ENCODE data around the gene RTTN. TPM values are rescaled to one million over a fixed set of nuclear protein-coding genes. Genes with fewer than 3 reads are reported as not detected.

The RTTN gene
- total and polyA plus RNA-seq, 2 of the 13 experiments (the other 11 are each of a cell fraction or from before 2014, with no cell fraction given) = 5.4 to 18.7 TPM

GRCh38 chr18:70190529-70190928, 15.0 kb downstream of the RTTN start (continued):
- TF ChIP-seq HNF1B (CRISPR knock-in tag; IDR thresholded peaks at IDR 0.05) (no peak), ZBTB1 (CRISPR knock-in tag; IDR thresholded peaks at IDR 0.05; ENCODE audit: borderline replicate concordance) (no peak), SNAI1 (CRISPR knock-in tag; IDR thresholded peaks at IDR 0.05; ENCODE audit: borderline replicate concordance) (no peak), NR2F2 (IDR thresholded peaks at IDR 0.05; ENCODE audit: borderline replicate concordance, low read depth) (no peak), SUZ12 (IDR thresholded peaks at IDR 0.05; ENCODE audit: low read depth, low read length) (no peak)

- ChIA-PET CTCF (ENCODE audit: low intra/inter-chr PET ratio, low total read pairs) (no interaction called here), POLR2A (no interaction called here)
- no peak overlapping the region for H3K4me2 ChIP-seq (ENCODE audit: low read depth, low read length)
- no peak overlapping the region for H3K9ac ChIP-seq (ENCODE audit: insufficient read depth, low read depth, low read length)
- no peaks in the 10 kb centered on the region for H4K20me1 ChIP-seq (ENCODE audit: insufficient read depth, low read length)
- H3K4me3 ChIP-seq (replicated peaks in 1 of 3; ENCODE audit: insufficient read depth in 1 of 3, low read depth in 2 of 3, low read length in 3 of 3) = no peak overlapping the region
- H3K27me3 ChIP-seq (ENCODE audit: control insufficient read depth in 1 of 2, insufficient read depth in 2 of 2, low read length in 2 of 2) = no peaks in the 10 kb centered on the region
- H3K27ac ChIP-seq (ENCODE audit: extremely low read length, insufficient read depth, low read length) = no peak overlapping the region
- H2AFZ ChIP-seq (ENCODE audit: low read length) = no peak overlapping the region
- in situ Hi-C loops (cut with HindIII; ENCODE audit: extremely low pct_ligation_motif_present, low pct_unique_long_range_greater_than_20kb) (no loop called here), intact Hi-C loops (cut with micrococcal nuclease; ENCODE audit: unreplicated experiment) (no loop called here)
- TF ChIP-seq MED1 (CRISPR knock-in tag; IDR thresholded peaks at IDR 0.05) (no peak), ZNF230 (CRISPR knock-in tag; IDR thresholded peaks at IDR 0.05) (no peak), ZNF205 (CRISPR knock-in tag; IDR thresholded peaks at IDR 0.05) (no peak), FOXC1 (CRISPR knock-in tag; IDR thresholded peaks at IDR 0.05; ENCODE audit: borderline replicate concordance) (no peak), ZNF326 (CRISPR knock-in tag; IDR thresholded peaks at IDR 0.05; ENCODE audit: borderline replicate concordance) (no peak), ZNF589 (CRISPR knock-in tag; conservative IDR thresholded peaks at IDR 0.05) (no peak), ZNF770 (CRISPR knock-in tag; IDR thresholded peaks at IDR 0.05) (no peak), ZNF431 (CRISPR knock-in tag; IDR thresholded peaks at IDR 0.05; ENCODE audit: borderline replicate concordance, low read depth) (no peak), DMAP1 (CRISPR knock-in tag; IDR thresholded peaks at IDR 0.05) (no peak), SP1 (IDR thresholded peaks at IDR 0.05) (no peak), SP1 (CRISPR knock-in tag; IDR thresholded peaks at IDR 0.05) (no peak), FOXK1 (CRISPR knock-in tag; IDR thresholded peaks at IDR 0.05; ENCODE audit: borderline replicate concordance, low read depth) (no peak), BRCA1 (CRISPR knock-in tag; IDR thresholded peaks at IDR 0.05) (no peak), ZSCAN21 (CRISPR knock-in tag; IDR thresholded peaks at IDR 0.05; ENCODE audit: borderline replicate concordance) (no peak), ZNF556 (CRISPR knock-in tag; IDR thresholded peaks at IDR 0.05; ENCODE audit: borderline replicate concordance) (no peak), ZNF816 (CRISPR knock-in tag; IDR thresholded peaks at IDR 0.05; ENCODE audit: borderline replicate concordance) (no peak), CHD4 (IDR thresholded peaks at IDR 0.05; ENCODE audit: borderline replicate concordance, low read length) (no peak), ATAD3A (CRISPR knock-in tag; IDR thresholded peaks at IDR 0.05) (no peak)
- ATAC-seq (no peak), DNase-seq (ENCODE audit: low spot score) (no peak), FAIRE-seq (no peak)
- peaks cover 2 to 49% of the 10 kb centered on the region in 2 experiments; a peak in 4 of 5 replicates for H3K36me3 ChIP-seq (replicated peaks in 1 of 2; ENCODE audit: control insufficient read depth in 1 of 2, insufficient read depth in 2 of 2, low read length in 2 of 2)
- no peaks in the 10 kb centered on the region for H3K9me3 ChIP-seq (ENCODE audit: low read length)
- no peaks in the 10 kb centered on the region for H3K4me1 ChIP-seq (ENCODE audit: insufficient read depth, low read length)
- H3K79me2 ChIP-seq (ENCODE audit: insufficient read depth, low read length) = no peaks in the 10 kb centered on the region
- BruUV-seq (replicated peaks) = no TSS peak
Measured at GRCh38 chr18:70188113-70188512, 17.4 kb downstream of the RTTN start.
